ENCODE results near the gene PLD2.

DNA sequence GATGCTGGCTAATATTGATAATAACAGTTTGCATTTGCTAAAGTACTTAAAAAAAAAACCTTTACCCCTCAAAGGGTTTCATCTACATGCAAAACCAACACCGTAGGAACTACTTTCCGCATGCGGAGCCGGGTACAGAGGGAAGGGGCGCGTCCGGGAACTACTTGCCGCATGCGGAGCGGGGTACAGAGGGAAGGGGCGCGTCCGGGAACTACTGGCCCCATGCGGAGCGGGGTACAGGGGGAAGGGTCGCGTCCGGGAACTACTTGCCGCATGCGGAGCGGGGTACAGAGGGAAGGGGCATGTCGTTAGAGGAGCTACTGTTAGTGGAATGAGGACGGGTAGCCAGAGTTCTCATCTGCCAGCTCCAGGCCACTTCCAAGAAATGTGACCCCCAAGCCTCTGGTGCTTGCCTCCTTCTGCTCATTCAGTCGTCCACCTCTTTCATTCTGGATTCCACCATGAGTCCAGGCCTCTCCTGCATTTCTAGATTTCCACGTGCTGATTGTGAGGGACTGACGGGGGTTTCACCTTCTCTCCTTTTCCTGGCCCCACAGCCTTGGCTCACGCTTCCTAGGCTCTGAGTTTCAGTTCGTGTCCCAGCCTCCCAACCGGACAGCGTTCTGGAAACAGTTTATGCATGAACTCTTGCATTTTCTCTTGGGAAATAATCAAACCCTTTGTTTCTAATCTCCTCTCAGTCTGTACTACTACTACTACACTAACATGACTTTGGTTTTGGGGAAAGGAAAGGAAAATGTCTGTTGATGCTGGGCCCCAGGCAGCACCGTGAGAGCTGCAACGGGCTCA is 53.1 kb downstream of the PLD2 start:
- TF ChIP-seq GATA2 (IDR thresholded peaks at IDR 0.05; ENCODE audit: low read depth, low read length), result no peak
- TF ChIP-seq GATA3 (IDR thresholded peaks at IDR 0.05; ENCODE audit: low read depth, low read length), result no peak

Measured in SH-SY5Y (cell line).